Stomach (tissue), 9 donors: ENCODE measurements around the gene PRICKLE2. TPM values are rescaled to one million over a fixed set of nuclear protein-coding genes. Genes with fewer than 3 reads are reported as not detected.

ENCODE experiments used
- DNase-seq, 2 donors: peaks; one replicate each; pipeline versions ENCODE4 v3.0.0 to v3.0.0-alpha.2; 2013 to 2019
- H3K27ac ChIP-seq, 5 donors: fragments of 200-600 bp in 4 of 5; sonication (generic) in 4 of 5; one replicate each; pipeline ENCODE4 v1.5.1; 2013 to 2019; ENCODE audit warnings: mild to moderate bottlenecking in 1 of 5, moderate library complexity in 1 of 5
- H3K27me3 ChIP-seq, 3 donors: fragments of 200-600 bp; sonication (generic); one replicate each; pipeline ENCODE4 v1.5.1; 2017 to 2019; ENCODE audit warnings: mixed run types in 1 of 3
- H3K36me3 ChIP-seq, 4 donors: fragments of 200-600 bp; sonication (generic); 1 replicate in 3 of 4; 2 replicates in 1 of 4; pipeline ENCODE4 v1.5.1; 2016 to 2019
- H3K4me1 ChIP-seq, 4 donors: fragments of 200-600 bp; sonication (generic); one replicate each; pipeline ENCODE4 v1.5.1; 2016 to 2019
- H3K4me3 ChIP-seq, 4 donors: fragments of 200-600 bp; sonication (generic) in 3 of 4; one replicate each; pipeline ENCODE4 v1.5.1; 2016 to 2019; ENCODE audit warnings: mild to moderate bottlenecking in 1 of 4
- H3K9me3 ChIP-seq, 4 donors: fragments of 200-600 bp; sonication (generic); one replicate each; pipeline ENCODE4 v1.5.1; 2016 to 2019
- CTCF ChIP-seq, 7 experiments: fragments of 450-650 bp in 4 of 7; fragments of 200-600 bp in 3 of 7; sonication (generic) in 3 of 7; IDR thresholded peaks; one replicate each; pipeline ENCODE4 v1.5.1; 2016 to 2019; ENCODE audit warnings: antibody characterized with exemption in 7 of 7, control low read depth in 2 of 7, mild to moderate bottlenecking in 1 of 7
- EP300 ChIP-seq: sonication (generic); formaldehyde crosslinking; IDR thresholded peaks from one replicate; pipeline ENCODE4 v1.6.1; 2017; ENCODE audit warnings: antibody characterized with exemption
- POLR2A ChIP-seq, 4 donors: fragments of 450-650 bp; IDR thresholded peaks; one replicate each; pipeline ENCODE4 v1.6.1; 2016; ENCODE audit warnings: antibody characterized with exemption in 4 of 4, control low read depth in 2 of 4, mild to moderate bottlenecking in 1 of 4, moderate library complexity in 1 of 4
- POLR2AphosphoS5 ChIP-seq, 3 donors: sonication (generic); formaldehyde crosslinking; IDR thresholded peaks; one replicate each; pipeline ENCODE4 v1.6.1; 2016; ENCODE audit warnings: antibody characterized with exemption in 3 of 3
- WGBS, 5 donors: extraction: QIAGEN DNeasy Blood & Tissue Kit in 3 of 5; methylation state at CpG; one replicate each; pipeline versions ENCODE4 v1.1.5 to v1.1.7; 2013 to 2018; 5-methylcytosine and 5-hydroxymethylcytosine counted together
- intact Hi-C: fragments of 100-400 bp; cut with DNase I; formaldehyde crosslinking; loops from one replicate; pipeline ENCODE4 v1.15.1; 2023; ENCODE audit warnings: low total_unique reads
- polyA plus RNA-seq, 3 donors: library from polyadenylated mRNA; stranded (reverse); fragments of 200-250 nt; gene quantifications; one replicate each; pipeline ENCODE4 v1.2.3, GENCODE V29; 2013
- total RNA-seq, 5 donors: library from RNA; depleted of rRNA; stranded (reverse); fragments of >200 nt; gene quantifications; one replicate each; pipeline versions ENCODE4 v1.1.0 to v1.2.3, GENCODE V29; 2014 to 2016
- donor health status: healthy with polysubstance abuse.
- donor health status: Bipolar disorder and iron deficiency.
- donor health status: healthy.

Gene PRICKLE2
- total and polyA plus RNA-seq, 8 donors = 3.7 to 59.1 (median 21.0) TPM

GRCh38 chr3:64082961-64083541 lies 142.2 kb downstream of the PRICKLE2 start:
- Histone ChIP-seq H3K4me3 (no peak overlapping the region), H3K9me3 (no peaks in the 10 kb centered on the region), H3K27me3 (no peaks in the 10 kb centered on the region), H3K27ac (no peak overlapping the region), H3K36me3 (no peaks in the 10 kb centered on the region), H3K4me1 (no peaks in the 10 kb centered on the region)
- TF ChIP-seq EP300 (no peak), POLR2A (IDR thresholded peaks at IDR 0.05) (no peak), POLR2AphosphoS5 (IDR thresholded peaks at IDR 0.05) (no peak), CTCF (IDR thresholded peaks at IDR 0.05) (no peak)
- WGBS, 5 donors = 72 to 78% (median 73%) methylated on average over 7 of the region's 7 CpGs
- no peak for DNase-seq
- intact Hi-C loops = no loop called here

- Histone ChIP-seq H3K4me1 (no peaks in the 10 kb centered on the region), H3K4me3 (no peak overlapping the region), H3K36me3 (no peaks in the 10 kb centered on the region), H3K9me3 (no peaks in the 10 kb centered on the region), H3K27ac (no peak overlapping the region), H3K27me3 (no peaks in the 10 kb centered on the region)
- WGBS, 5 donors = 71 to 87% (median 74%) methylated on average over 3 of the region's 3 CpGs
- TF ChIP-seq POLR2AphosphoS5 (IDR thresholded peaks at IDR 0.05) = no peak
- no peak for TF ChIP-seq POLR2A (IDR thresholded peaks at IDR 0.05)
- no peak for TF ChIP-seq CTCF (IDR thresholded peaks at IDR 0.05)
- TF ChIP-seq EP300 = no peak
- DNase-seq = no peak
- intact Hi-C loops = no loop called here
These were observed 142.9 kb downstream of the PRICKLE2 start for GRCh38 chr3:64082411-64082810.

GRCh38 chr3:64081235-64081630 lies 144.0 kb downstream of the PRICKLE2 start:
- Histone ChIP-seq H3K4me1 (no peaks in the 10 kb centered on the region), H3K36me3 (no peaks in the 10 kb centered on the region), H3K4me3 (no peak overlapping the region), H3K27me3 (no peaks in the 10 kb centered on the region), H3K9me3 (no peaks in the 10 kb centered on the region), H3K27ac (no peak overlapping the region)
- WGBS, 5 donors = 81 to 100% (median 86%) methylated on average over 1 of the region's 1 CpG
- intact Hi-C loops = no loop called here
- DNase-seq = no peak
- TF ChIP-seq CTCF (IDR thresholded peaks at IDR 0.05) = no peak
- TF ChIP-seq POLR2AphosphoS5 (IDR thresholded peaks at IDR 0.05) = no peak
- TF ChIP-seq POLR2A (IDR thresholded peaks at IDR 0.05) = no peak
- no peak for TF ChIP-seq EP300

- H3K27me3 ChIP-seq = no peaks in the 10 kb centered on the region
- no peaks in the 10 kb centered on the region for H3K36me3 ChIP-seq
- no peak for TF ChIP-seq EP300
- TF ChIP-seq CTCF (IDR thresholded peaks at IDR 0.05) = no peak
- no peak for TF ChIP-seq POLR2AphosphoS5 (IDR thresholded peaks at IDR 0.05)
- no peak for TF ChIP-seq POLR2A (IDR thresholded peaks at IDR 0.05)
- H3K9me3 ChIP-seq = no peaks in the 10 kb centered on the region
- H3K4me1 ChIP-seq = no peaks in the 10 kb centered on the region
- H3K27ac ChIP-seq = no peak overlapping the region
- intact Hi-C loops = no loop called here
- no peak for DNase-seq
- no peak overlapping the region for H3K4me3 ChIP-seq
- WGBS, 5 donors = 57 to 86% (median 63%) methylated on average over 1 of the region's 1 CpG
These were observed 144.5 kb downstream of the PRICKLE2 start for GRCh38 chr3:64080616-64081234.
